Fibroblast of lung (primary cell): ENCODE data around the gene SLC34A1. TPM values are rescaled to one million over a fixed set of nuclear protein-coding genes. Genes with fewer than 3 reads are reported as not detected.
A peak's percentile ranks its signal among the peaks of the same experiment; 100 is the strongest.

ENCODE experiments used
- DNase-seq, 2 donors: peaks; one replicate each; pipeline versions ENCODE4 v3.0.0 to v3.0.0-alpha.2; 2010; ENCODE audit warnings: low read depth in 2 of 2
- H2AFZ ChIP-seq: 2 replicates; pipeline ENCODE4 v1.5.1; 2012; ENCODE audit warnings: low read length, control low read depth, inconsistent platforms
- H3K27ac ChIP-seq: 2 replicates; pipeline ENCODE4 v1.5.1; 2011; ENCODE audit warnings: low read length, control low read depth; ENCODE audit not compliant: insufficient read depth
- H3K27me3 ChIP-seq: 2 replicates; pipeline ENCODE4 v1.5.1; 2011; ENCODE audit warnings: mild to moderate bottlenecking, low read length; ENCODE audit not compliant: control insufficient read depth, insufficient read depth
- H3K36me3 ChIP-seq: 2 replicates; pipeline ENCODE4 v1.5.1; 2011; ENCODE audit warnings: low read length; ENCODE audit not compliant: control insufficient read depth, insufficient read depth
- H3K4me1 ChIP-seq: 2 replicates; pipeline ENCODE4 v1.5.1; 2011; ENCODE audit warnings: low read length; ENCODE audit not compliant: control insufficient read depth, insufficient read depth; ENCODE audit errors: extremely low read depth
- H3K4me2 ChIP-seq: 2 replicates; pipeline ENCODE4 v1.5.1; 2011; ENCODE audit warnings: low read length, control low read depth; ENCODE audit not compliant: insufficient read depth; ENCODE audit errors: extremely low read depth
- H3K4me3 ChIP-seq, 4 experiments: fragments of 200-600 bp in 1 of 4; sonication (generic) in 1 of 4; replicated peaks in 1 of 4; 2 replicates each; pipeline ENCODE4 v1.5.1; 2011 to 2016; ENCODE audit warnings: low read length in 4 of 4, low read depth in 3 of 4, mild to moderate bottlenecking in 3 of 4, control low read depth in 2 of 4, inconsistent platforms in 1 of 4, mixed read lengths in 1 of 4; ENCODE audit not compliant: insufficient read depth in 1 of 4; ENCODE audit errors: control extremely low read depth in 1 of 4
- H3K79me2 ChIP-seq: 2 replicates; pipeline ENCODE4 v1.5.1; 2012; ENCODE audit warnings: mild to moderate bottlenecking, low read length, inconsistent platforms; ENCODE audit not compliant: control insufficient read depth, insufficient read depth
- H3K9ac ChIP-seq: 2 replicates; pipeline ENCODE4 v1.5.1; 2011; ENCODE audit warnings: mild to moderate bottlenecking, low read length, control low read depth; ENCODE audit not compliant: insufficient read depth
- H3K9me3 ChIP-seq: 2 replicates; pipeline ENCODE4 v1.5.1; 2012; ENCODE audit warnings: low read depth, low read length; ENCODE audit not compliant: control insufficient read depth, insufficient read depth
- H4K20me1 ChIP-seq: 2 replicates; pipeline ENCODE4 v1.5.1; 2011; ENCODE audit warnings: low read length; ENCODE audit not compliant: control insufficient read depth, insufficient read depth; ENCODE audit errors: extremely low read depth
- CTCF ChIP-seq, 2 donors: IDR thresholded peaks in 1 of 2; conservative IDR thresholded peaks in 1 of 2; 1 replicate in 1 of 2; 2 replicates in 1 of 2; pipeline ENCODE4 v1.5.1; 2011 to 2012; ENCODE audit warnings: low read length in 2 of 2, control low read depth in 1 of 2, inconsistent platforms in 1 of 2, low read depth in 1 of 2, mild to moderate bottlenecking in 1 of 2
- EZH2 ChIP-seq: IDR thresholded peaks from 2 replicates; pipeline ENCODE4 v1.5.1; 2012; ENCODE audit warnings: low read length, control low read depth, mild to moderate bottlenecking; ENCODE audit errors: missing control alignments
- polyA plus RNA-seq, 2 donors: library from polyadenylated mRNA; depleted of rRNA in 1 of 2; stranded (reverse) in 1 of 2; unstranded in 1 of 2; fragments of >200 nt; gene quantifications; 2 replicates each; pipeline ENCODE4 v1.2.1, GENCODE V29; 2011 to 2012; ENCODE audit warnings: missing spikeins in 1 of 2
- total RNA-seq: library from RNA; depleted of rRNA; stranded (reverse); fragments of >200 nt; gene quantifications from 2 replicates; pipeline ENCODE4 v1.2.1, GENCODE V29; 2014

Gene SLC34A1
- total and polyA plus RNA-seq, 2 donors (not counting 1 experiment from before 2014, with no cell fraction given) = not detected

- H3K27me3 ChIP-seq = no peaks in the 10 kb centered on the region
- H3K4me2 ChIP-seq = no peak overlapping the region
- H3K79me2 ChIP-seq = peaks cover 43% of the 10 kb centered on the region
- DNase-seq = no peak
- H3K9me3 ChIP-seq = no peaks in the 10 kb centered on the region
- H3K4me3 ChIP-seq = no peak overlapping the region
- no peak overlapping the region for H2AFZ ChIP-seq
- peaks cover 2% of the 10 kb centered on the region for H3K36me3 ChIP-seq
- H3K4me1 ChIP-seq = peaks cover 1% of the 10 kb centered on the region
- TF ChIP-seq CTCF (conservative IDR thresholded peaks at IDR 0.05 in 1 of 2, IDR thresholded peaks at IDR 0.05 in 1 of 2; ENCODE audit: low read depth in 1 of 2, low read length in 2 of 2) (no peak), EZH2 (no peak)
- H4K20me1 ChIP-seq = no peaks in the 10 kb centered on the region
- no peak overlapping the region for H3K27ac ChIP-seq
- no peak overlapping the region for H3K9ac ChIP-seq
Measured at GRCh38 chr5:177344891-177345290, 39.3 kb upstream of the SLC34A1 start.

- peaks cover 57% of the 10 kb centered on the region for H3K79me2 ChIP-seq
- no peak overlapping the region for H3K27ac ChIP-seq
- no peak overlapping the region for H2AFZ ChIP-seq
- no peak for TF ChIP-seq EZH2
- no peak for TF ChIP-seq CTCF (conservative IDR thresholded peaks at IDR 0.05 in 1 of 2, IDR thresholded peaks at IDR 0.05 in 1 of 2; ENCODE audit: low read depth in 1 of 2, low read length in 2 of 2)
- DNase-seq = no peak
- no peaks in the 10 kb centered on the region for H3K27me3 ChIP-seq
- H3K9ac ChIP-seq = no peak overlapping the region
- no peaks in the 10 kb centered on the region for H3K9me3 ChIP-seq
- H3K4me3 ChIP-seq = no peak overlapping the region
- no peak overlapping the region for H3K4me2 ChIP-seq
- peaks cover 3% of the 10 kb centered on the region for H3K36me3 ChIP-seq
- H4K20me1 ChIP-seq = no peaks in the 10 kb centered on the region
- H3K4me1 ChIP-seq = peaks cover 9% of the 10 kb centered on the region
Measured at GRCh38 chr5:177346820-177347219, 37.4 kb upstream of the SLC34A1 start.

GRCh38 chr5:177347699-177348098, 36.5 kb upstream of the SLC34A1 start:
- peak overlapping the region; percentile 4 for H3K4me2 ChIP-seq
- H2AFZ ChIP-seq = no peak overlapping the region
- no peak overlapping the region for H3K4me3 ChIP-seq
- H3K4me1 ChIP-seq = peaks cover 9% of the 10 kb centered on the region
- no peaks in the 10 kb centered on the region for H3K27me3 ChIP-seq
- no peak for DNase-seq
- TF ChIP-seq EZH2 = no peak
- no peak for TF ChIP-seq CTCF (conservative IDR thresholded peaks at IDR 0.05 in 1 of 2, IDR thresholded peaks at IDR 0.05 in 1 of 2; ENCODE audit: low read depth in 1 of 2, low read length in 2 of 2)
- no peak overlapping the region for H3K9ac ChIP-seq
- H4K20me1 ChIP-seq = no peaks in the 10 kb centered on the region
- H3K27ac ChIP-seq = no peak overlapping the region
- peaks cover 3% of the 10 kb centered on the region for H3K36me3 ChIP-seq
- H3K79me2 ChIP-seq = peaks cover 57% of the 10 kb centered on the region
- no peaks in the 10 kb centered on the region for H3K9me3 ChIP-seq
